Left hindlimb (tissue), 1 donor: ENCODE data around the gene CD300E.

Experiments
- DNase-seq: peaks from one replicate; pipeline ENCODE4 v3.0.0-alpha.2; 2018

The CD300E gene

DNA sequence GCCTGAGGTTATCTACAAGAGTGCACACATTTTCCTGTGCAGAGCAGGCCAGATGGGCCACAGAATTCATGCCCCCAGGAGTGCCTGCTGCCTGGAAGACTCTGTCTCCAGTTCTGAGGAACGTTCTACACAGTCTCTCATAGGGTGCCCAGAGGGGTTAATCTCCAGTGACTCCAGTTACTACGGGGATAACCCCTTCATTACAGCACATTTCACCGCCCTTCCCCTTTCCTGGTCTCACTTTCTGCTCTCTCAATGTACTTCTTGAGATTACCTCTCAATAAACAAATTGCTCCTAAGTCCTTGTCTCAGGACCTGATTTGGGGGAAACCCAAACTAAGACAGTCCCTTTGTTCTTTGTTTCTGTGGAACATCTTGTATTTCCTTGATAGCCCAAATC is 62.0 kb downstream of the CD300E start:
- no peak for DNase-seq
